Esophagus muscularis mucosa (tissue), 4 donors: ENCODE data around the gene ERI2. TPM values are rescaled to one million over a fixed set of nuclear protein-coding genes. Genes with fewer than 3 reads are reported as not detected.

Experiments used
- DNase-seq: peaks from one replicate; pipeline ENCODE4 v3.0.0-alpha.2; 2017; ENCODE audit errors: extremely low spot score
- H3K27ac ChIP-seq, 4 donors: fragments of 200-600 bp; sonication (generic); replicated peaks in 1 of 4; 1 replicate in 3 of 4; 2 replicates in 1 of 4; pipeline ENCODE4 v1.5.1; 2016 to 2019; ENCODE audit warnings: mild to moderate bottlenecking in 1 of 4
- H3K27me3 ChIP-seq, 4 donors: fragments of 200-600 bp; sonication (generic); one replicate each; pipeline versions ENCODE4 v1.5.1 to v1.6.0; 2016 to 2019
- H3K36me3 ChIP-seq, 4 donors: fragments of 200-600 bp; sonication (generic); one replicate each; pipeline ENCODE4 v1.5.1; 2016 to 2019
- H3K4me1 ChIP-seq, 4 donors: fragments of 200-600 bp; sonication (generic); one replicate each; pipeline ENCODE4 v1.5.1; 2016 to 2019
- H3K4me3 ChIP-seq, 4 donors: fragments of 200-600 bp; sonication (generic); 1 replicate in 2 of 4; 2 replicates in 2 of 4; pipeline ENCODE4 v1.5.1; 2016 to 2019; ENCODE audit warnings: mild to moderate bottlenecking in 4 of 4, moderate library complexity in 1 of 4
- H3K9me3 ChIP-seq, 4 donors: fragments of 200-600 bp; sonication (generic); 1 replicate in 3 of 4; 2 replicates in 1 of 4; pipeline ENCODE4 v1.5.1; 2016 to 2019
- EP300 ChIP-seq: sonication (generic); formaldehyde crosslinking; IDR thresholded peaks from one replicate; pipeline ENCODE4 v1.6.1; 2017; ENCODE audit warnings: antibody characterized with exemption
- POLR2A ChIP-seq: fragments of 450-650 bp; IDR thresholded peaks from one replicate; pipeline ENCODE4 v1.6.1; 2017; ENCODE audit warnings: antibody characterized with exemption, moderate library complexity, mild to moderate bottlenecking, low read depth
- POLR2AphosphoS5 ChIP-seq, 2 donors: sonication (generic); formaldehyde crosslinking; IDR thresholded peaks; one replicate each; pipeline ENCODE4 v1.6.1; 2017; ENCODE audit warnings: antibody characterized with exemption in 2 of 2
- WGBS: methylation state at CpG from one replicate; pipeline ENCODE4 v1.1.5; 2018; 5-methylcytosine and 5-hydroxymethylcytosine counted together
- intact Hi-C: fragments of 100-400 bp; cut with DNase I; formaldehyde crosslinking; loops from one replicate; pipeline ENCODE4 v1.15.1; 2023
- total RNA-seq, 4 donors: library from RNA; depleted of rRNA; stranded (reverse); fragments of >200 nt; gene quantifications; one replicate each; pipeline versions ENCODE4 v1.1.0 to v1.2.1, GENCODE V29; 2016
- TF ChIP-seq, protein P1 (sequence below), 3 experiments: fragments of 200-600 bp in 2 of 3; fragments of 450-650 bp in 1 of 3; sonication (generic) in 2 of 3; IDR thresholded peaks; one replicate each; pipeline ENCODE4 v1.5.1; 2017 to 2019; ENCODE audit warnings: antibody characterized with exemption in 3 of 3, mild to moderate bottlenecking in 2 of 3, moderate library complexity in 1 of 3

ERI2 gene
- total RNA-seq, 4 donors from 2014 or later = 8.3 to 21.2 (median 13.6) TPM

DNA sequence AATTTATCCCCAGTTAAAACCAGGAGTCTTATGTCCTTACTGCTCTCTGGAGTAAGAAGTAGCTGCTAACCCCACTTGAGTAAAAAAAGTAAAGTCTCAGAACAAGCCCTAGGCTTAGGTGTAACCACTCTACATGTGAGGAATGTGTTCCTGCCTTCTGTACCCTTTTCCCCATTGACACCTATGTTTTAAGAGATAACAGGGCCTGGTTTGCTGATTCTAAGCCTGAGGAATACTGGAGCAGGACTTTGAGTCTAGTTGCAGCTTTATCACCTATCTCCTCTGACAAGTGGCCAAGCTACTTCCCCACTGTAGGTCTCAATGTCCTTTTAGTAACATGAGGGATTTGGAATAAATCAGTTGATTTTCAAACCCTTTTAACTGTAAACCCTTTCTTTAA lies 40.3 kb upstream of the ERI2 start:
- intact Hi-C loops = loop anchor here (10.0 kb wide), 1 partner anchor 98 kb away; no protein-coding TSS in a partner anchor
- Histone ChIP-seq H3K9me3 (no peaks in the 10 kb centered on the region), H3K4me1 (peaks cover 19 to 22% (median 21%) of the 10 kb centered on the region in 4 donors), H3K4me3 (no peak overlapping the region), H3K36me3 (no peaks in the 10 kb centered on the region), H3K27ac (no peak overlapping the region), H3K27me3 (no peaks in the 10 kb centered on the region)
- no peak for DNase-seq
- no peak for TF ChIP-seq POLR2AphosphoS5 (IDR thresholded peaks at IDR 0.05)

DNA sequence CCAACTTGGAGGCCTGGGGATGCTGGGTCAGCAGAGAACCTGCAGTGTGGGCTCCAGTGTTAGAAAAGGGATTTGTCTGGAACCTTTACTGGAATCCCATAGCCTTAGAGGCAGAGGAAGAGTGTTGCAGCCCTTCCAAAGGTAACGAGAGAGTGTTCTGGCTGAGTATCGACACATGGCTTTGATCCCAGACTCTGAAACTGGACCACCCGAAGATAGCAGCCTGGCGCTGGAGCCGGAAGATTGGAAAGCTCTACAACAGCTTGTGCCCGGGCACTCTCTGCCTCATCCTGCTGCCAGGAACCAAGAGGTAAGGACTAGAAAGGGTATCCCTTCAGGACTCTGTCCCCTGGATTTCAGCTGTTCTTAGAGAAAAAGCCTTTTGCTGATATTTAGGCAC lies 39.8 kb upstream of the ERI2 start:
- TF ChIP-seq POLR2A (no peak), EP300 (no peak), POLR2AphosphoS5 (IDR thresholded peaks at IDR 0.05) (no peak)
- TF ChIP-seq, protein P1, sequence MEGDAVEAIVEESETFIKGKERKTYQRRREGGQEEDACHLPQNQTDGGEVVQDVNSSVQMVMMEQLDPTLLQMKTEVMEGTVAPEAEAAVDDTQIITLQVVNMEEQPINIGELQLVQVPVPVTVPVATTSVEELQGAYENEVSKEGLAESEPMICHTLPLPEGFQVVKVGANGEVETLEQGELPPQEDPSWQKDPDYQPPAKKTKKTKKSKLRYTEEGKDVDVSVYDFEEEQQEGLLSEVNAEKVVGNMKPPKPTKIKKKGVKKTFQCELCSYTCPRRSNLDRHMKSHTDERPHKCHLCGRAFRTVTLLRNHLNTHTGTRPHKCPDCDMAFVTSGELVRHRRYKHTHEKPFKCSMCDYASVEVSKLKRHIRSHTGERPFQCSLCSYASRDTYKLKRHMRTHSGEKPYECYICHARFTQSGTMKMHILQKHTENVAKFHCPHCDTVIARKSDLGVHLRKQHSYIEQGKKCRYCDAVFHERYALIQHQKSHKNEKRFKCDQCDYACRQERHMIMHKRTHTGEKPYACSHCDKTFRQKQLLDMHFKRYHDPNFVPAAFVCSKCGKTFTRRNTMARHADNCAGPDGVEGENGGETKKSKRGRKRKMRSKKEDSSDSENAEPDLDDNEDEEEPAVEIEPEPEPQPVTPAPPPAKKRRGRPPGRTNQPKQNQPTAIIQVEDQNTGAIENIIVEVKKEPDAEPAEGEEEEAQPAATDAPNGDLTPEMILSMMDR (IDR thresholded peaks at IDR 0.05) = no peak
- intact Hi-C loops = loop anchor here (10.0 kb wide), 1 partner anchor 99 kb away; no protein-coding TSS in a partner anchor
- H3K27me3 ChIP-seq = no peaks in the 10 kb centered on the region

DNA sequence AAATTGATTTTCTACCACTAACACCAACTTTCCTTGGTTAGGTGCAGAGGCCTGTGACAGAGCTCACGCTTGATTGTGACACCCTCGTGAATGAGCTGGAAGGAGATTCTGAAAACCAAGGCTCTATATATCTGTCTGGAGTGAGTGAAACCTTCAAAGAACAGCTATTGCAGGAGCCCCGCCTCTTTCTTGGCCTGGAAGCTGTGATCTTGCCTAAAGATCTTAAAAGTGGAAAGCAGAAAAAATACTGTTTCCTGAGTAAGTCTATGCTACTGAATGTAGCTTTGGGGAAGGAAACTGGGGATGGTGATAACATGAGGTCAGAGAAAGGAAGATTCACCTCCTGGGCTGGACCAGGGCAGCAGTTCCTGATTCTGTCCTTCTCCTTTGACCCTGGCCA lies 38.3 kb upstream of the ERI2 start:
- Histone ChIP-seq H3K27me3 (no peaks in the 10 kb centered on the region), H3K9me3 (no peaks in the 10 kb centered on the region), H3K4me3 (no peak overlapping the region), H3K36me3 (no peaks in the 10 kb centered on the region), H3K27ac (no peak overlapping the region), H3K4me1 (peaks cover 0 to 2% (median under 1%) of the 10 kb centered on the region in 4 donors)
- intact Hi-C loops = loop anchor here (10.0 kb wide), 1 partner anchor 100 kb away; no protein-coding TSS in a partner anchor
- no peak for DNase-seq
- TF ChIP-seq, protein P1 (IDR thresholded peaks at IDR 0.05) = no peak
- TF ChIP-seq POLR2A = no peak
- TF ChIP-seq EP300 = no peak
- no peak for TF ChIP-seq POLR2AphosphoS5 (IDR thresholded peaks at IDR 0.05)
- WGBS = 75% methylated on average over 3 of the region's 3 CpGs

More for the DNA sequence above, 39.8 kb upstream of the ERI2 start:
- H3K4me3 ChIP-seq = no peak overlapping the region
- WGBS = 93% methylated on average over 6 of the region's 6 CpGs
- no peak for DNase-seq
- peaks cover 14 to 17% (median 15%) of the 10 kb centered on the region in 4 donors for H3K4me1 ChIP-seq
- no peaks in the 10 kb centered on the region for H3K9me3 ChIP-seq
- H3K27ac ChIP-seq = no peak overlapping the region
- no peaks in the 10 kb centered on the region for H3K36me3 ChIP-seq

DNA sequence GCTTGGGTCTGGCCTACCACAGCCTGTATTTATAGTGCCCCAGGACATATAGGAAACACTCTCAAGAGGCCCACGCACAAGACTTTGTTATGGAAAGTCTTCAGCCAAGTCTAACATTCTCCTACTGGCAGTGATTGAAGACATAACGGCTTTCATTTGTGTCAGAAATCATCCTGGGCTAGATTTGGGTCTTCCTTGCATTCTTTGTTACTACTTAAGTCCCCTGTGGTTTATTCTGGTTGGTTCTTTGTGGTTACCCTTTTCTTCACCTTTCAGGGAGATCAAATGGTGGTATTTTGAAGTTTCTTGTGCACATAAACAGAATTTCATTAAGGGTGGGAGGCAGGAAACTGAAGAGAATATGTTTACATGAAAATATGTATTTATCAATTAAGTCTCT lies 37.8 kb upstream of the ERI2 start:
- intact Hi-C loops = loop anchor here (10.0 kb wide), 1 partner anchor 101 kb away; no protein-coding TSS in a partner anchor
- Histone ChIP-seq H3K4me3 (no peak overlapping the region), H3K27ac (no peak overlapping the region)

DNA sequence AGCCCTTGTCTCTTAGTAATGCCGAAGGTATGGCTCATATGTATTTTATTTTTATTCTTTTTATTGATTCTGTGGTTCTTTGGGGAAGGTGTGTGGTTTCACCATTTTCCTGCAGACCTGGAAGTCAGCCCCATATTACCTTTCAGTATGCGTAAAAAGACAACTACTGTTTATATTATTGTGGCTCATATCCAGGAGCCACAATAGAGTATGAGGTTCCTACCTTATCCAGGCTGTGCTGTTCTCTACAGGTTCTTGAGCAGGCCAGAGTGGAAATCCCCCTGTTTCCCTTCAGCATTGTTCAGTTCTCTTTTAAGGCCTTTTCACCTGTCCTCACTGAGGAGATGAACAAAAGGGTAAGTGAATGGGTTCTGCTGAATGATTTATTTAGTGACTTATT lies 33.2 kb upstream of the ERI2 start:
- no peaks in the 10 kb centered on the region for H3K4me1 ChIP-seq
- TF ChIP-seq, protein P1 (IDR thresholded peaks at IDR 0.05) = no peak
- TF ChIP-seq POLR2AphosphoS5 (IDR thresholded peaks at IDR 0.05) (no peak), POLR2A (no peak)
- intact Hi-C loops = no loop called here
- no peak for DNase-seq
- 97% methylated on average over 2 of the region's 2 CpGs for WGBS
- peaks cover 0 to 8% (median 6%) of the 10 kb centered on the region in 4 donors for H3K36me3 ChIP-seq
- H3K27me3 ChIP-seq = no peaks in the 10 kb centered on the region
- no peak overlapping the region for H3K4me3 ChIP-seq
- no peak overlapping the region for H3K27ac ChIP-seq
- peaks cover 0 to 5% (median 1%) of the 10 kb centered on the region in 4 donors for H3K9me3 ChIP-seq

More for the DNA sequence above, 37.8 kb upstream of the ERI2 start:
- DNase-seq = no peak
- TF ChIP-seq POLR2A (no peak), EP300 (no peak), POLR2AphosphoS5 (IDR thresholded peaks at IDR 0.05) (no peak)
- TF ChIP-seq, protein P1 (IDR thresholded peaks at IDR 0.05) = no peak
- no peaks in the 10 kb centered on the region for H3K4me1 ChIP-seq
- H3K9me3 ChIP-seq = no peaks in the 10 kb centered on the region
- no peaks in the 10 kb centered on the region for H3K36me3 ChIP-seq
- 80% methylated on average over 2 of the region's 2 CpGs for WGBS
- H3K27me3 ChIP-seq = no peaks in the 10 kb centered on the region
